ENCODE data around the gene ARID1B.

ARID1B gene

DNA sequence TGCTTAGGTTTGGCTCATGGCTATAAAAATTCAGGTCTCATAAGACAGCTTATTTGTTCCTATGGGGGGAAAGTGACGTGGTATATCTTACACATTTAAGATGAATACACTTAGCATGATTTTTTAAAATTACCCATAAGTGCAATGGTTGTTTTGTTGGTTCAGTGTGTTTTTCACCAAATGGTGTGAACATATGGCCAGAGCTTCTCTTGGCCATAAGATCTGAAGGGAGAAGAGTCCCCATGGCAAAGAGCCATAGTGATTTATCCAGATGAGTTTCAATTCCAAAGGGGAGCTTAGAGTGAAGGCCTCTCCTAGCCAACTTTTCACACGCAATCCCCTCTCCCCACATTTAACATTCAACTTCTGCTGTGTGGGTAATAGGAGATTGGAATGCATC, 438.5 kb downstream of the ARID1B start:
- no peak for DNase-seq
- Histone ChIP-seq H3K4me1 (peaks cover 0 to 38% (median 16%) of the 10 kb centered on the region in 4 donors), H3K27ac (no peak overlapping the region), H3K9me3 (no peaks in the 10 kb centered on the region), H3K36me3 (no peaks in the 10 kb centered on the region), H3K4me3 (no peak overlapping the region), H3K27me3 (no peaks in the 10 kb centered on the region)
- intact Hi-C loops (cut with DNase I; ENCODE audit: low total_unique reads), result no loop called here
- TF ChIP-seq, protein P1, sequence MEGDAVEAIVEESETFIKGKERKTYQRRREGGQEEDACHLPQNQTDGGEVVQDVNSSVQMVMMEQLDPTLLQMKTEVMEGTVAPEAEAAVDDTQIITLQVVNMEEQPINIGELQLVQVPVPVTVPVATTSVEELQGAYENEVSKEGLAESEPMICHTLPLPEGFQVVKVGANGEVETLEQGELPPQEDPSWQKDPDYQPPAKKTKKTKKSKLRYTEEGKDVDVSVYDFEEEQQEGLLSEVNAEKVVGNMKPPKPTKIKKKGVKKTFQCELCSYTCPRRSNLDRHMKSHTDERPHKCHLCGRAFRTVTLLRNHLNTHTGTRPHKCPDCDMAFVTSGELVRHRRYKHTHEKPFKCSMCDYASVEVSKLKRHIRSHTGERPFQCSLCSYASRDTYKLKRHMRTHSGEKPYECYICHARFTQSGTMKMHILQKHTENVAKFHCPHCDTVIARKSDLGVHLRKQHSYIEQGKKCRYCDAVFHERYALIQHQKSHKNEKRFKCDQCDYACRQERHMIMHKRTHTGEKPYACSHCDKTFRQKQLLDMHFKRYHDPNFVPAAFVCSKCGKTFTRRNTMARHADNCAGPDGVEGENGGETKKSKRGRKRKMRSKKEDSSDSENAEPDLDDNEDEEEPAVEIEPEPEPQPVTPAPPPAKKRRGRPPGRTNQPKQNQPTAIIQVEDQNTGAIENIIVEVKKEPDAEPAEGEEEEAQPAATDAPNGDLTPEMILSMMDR (IDR thresholded peaks at IDR 0.05), result no peak

DNA sequence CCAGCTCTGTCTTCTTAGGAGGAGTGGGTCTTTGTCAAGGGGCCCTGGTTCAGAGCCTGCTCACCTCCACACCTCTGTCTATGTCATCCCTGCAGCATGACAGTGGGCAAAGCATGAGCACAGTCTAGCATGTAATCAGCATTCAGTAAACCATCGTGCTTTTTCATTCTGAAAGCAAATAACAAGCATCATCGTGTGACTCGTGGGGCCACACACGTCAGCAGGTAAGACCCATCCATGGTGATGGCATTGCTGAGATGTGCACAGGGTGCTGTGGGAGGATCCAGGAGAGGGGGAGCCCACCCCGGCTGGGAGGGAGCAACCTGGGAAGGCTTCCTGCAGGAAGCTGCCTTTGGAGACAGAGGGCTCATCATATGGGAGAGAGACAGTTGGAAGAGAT, 439.4 kb downstream of the ARID1B start:
- Histone ChIP-seq H3K36me3 (no peaks in the 10 kb centered on the region), H3K27me3 (no peaks in the 10 kb centered on the region), H3K4me3 (no peak overlapping the region), H3K9me3 (no peaks in the 10 kb centered on the region), H3K4me1 (peaks cover 0 to 46% (median 21%) of the 10 kb centered on the region in 4 donors), H3K27ac (no peak overlapping the region)
- DNase-seq, result no peak
- TF ChIP-seq, protein P1 (IDR thresholded peaks at IDR 0.05), result no peak
- intact Hi-C loops (cut with DNase I; ENCODE audit: low total_unique reads), result no loop called here

DNA sequence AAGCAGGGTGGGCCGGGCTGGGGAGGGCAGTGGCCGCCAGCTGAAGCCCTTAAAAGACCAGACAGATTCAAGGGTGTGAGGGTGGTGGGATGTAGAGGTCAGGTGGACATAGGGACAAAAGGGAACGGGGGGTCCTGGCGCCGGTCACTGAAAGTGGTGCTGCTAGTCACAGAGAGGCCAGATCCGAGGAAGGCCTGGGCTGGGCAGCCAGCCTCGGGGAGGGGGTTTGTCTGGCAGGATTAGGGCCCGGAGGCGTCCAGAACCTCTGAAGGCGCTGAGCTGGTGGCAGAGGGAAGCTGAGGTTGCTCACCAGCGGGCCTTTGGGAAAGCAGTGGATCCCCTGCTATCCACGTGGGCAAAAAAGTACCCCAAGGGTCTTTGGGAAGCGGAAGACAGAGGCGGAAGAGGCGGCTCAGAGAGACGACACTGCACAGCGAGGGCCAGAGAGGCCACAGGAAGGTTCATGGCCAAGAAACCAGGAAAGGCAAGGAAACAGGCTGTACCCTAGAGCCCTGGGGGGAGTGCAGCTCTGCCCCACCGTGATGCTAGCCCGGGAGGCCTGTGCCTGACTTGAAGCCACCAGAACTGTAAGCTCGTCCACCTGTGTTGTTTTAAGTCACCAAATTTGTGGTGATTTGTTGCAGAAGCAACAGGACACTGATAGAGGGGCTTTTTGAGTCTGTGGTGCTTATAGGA, 440.2 kb downstream of the ARID1B start:
- no peaks in the 10 kb centered on the region for H3K9me3 ChIP-seq
- TF ChIP-seq, protein P1 (IDR thresholded peaks at IDR 0.05), result no peak
- H3K27me3 ChIP-seq, result no peaks in the 10 kb centered on the region
- no peak for DNase-seq
- no peaks in the 10 kb centered on the region for H3K36me3 ChIP-seq
- intact Hi-C loops (cut with DNase I; ENCODE audit: low total_unique reads), result no loop called here
- H3K27ac ChIP-seq, result no peak overlapping the region
- H3K4me3 ChIP-seq, result no peak overlapping the region
- H3K4me1 ChIP-seq, result peaks cover 0 to 54% (median 29%) of the 10 kb centered on the region in 4 donors

DNA sequence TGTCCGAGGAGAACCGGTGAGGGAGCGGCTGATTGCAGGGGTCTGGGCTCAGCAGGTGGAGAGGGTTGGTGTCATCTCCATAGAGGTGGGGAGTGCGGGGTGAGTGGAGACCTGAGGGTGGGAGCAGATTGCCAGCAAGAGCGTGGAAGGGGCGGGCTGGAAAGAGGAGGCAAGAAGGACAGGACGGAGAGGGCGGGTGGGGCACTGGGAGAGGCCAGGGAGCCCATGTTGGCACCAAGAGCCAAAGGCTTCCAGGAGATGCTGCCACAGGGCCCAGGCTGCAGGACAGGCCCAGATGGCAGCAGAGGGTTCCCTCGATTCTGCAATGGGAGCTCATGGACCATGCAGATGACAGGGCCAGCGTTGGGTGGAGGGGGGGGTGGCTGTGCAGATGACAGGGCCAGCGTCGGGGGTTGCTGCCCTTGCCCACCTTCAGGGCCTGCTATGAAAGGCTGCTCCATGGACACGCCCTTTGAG, 440.8 kb downstream of the ARID1B start:
- Histone ChIP-seq H3K36me3 (no peaks in the 10 kb centered on the region), H3K9me3 (no peaks in the 10 kb centered on the region), H3K27me3 (no peaks in the 10 kb centered on the region), H3K4me1 (peaks cover 0 to 55% (median 32%) of the 10 kb centered on the region in 4 donors), H3K27ac (no peak overlapping the region), H3K4me3 (no peak overlapping the region)
- DNase-seq, result no peak
- intact Hi-C loops (cut with DNase I; ENCODE audit: low total_unique reads), result no loop called here
- TF ChIP-seq, protein P1 (IDR thresholded peaks at IDR 0.05), result no peak

GRCh38 chr6:157218371-157219198, 441.4 kb downstream of the ARID1B start:
- Histone ChIP-seq H3K27me3 (no peaks in the 10 kb centered on the region), H3K4me1 (peaks cover 0 to 55% (median 28%) of the 10 kb centered on the region in 4 donors), H3K27ac (peak overlapping the region; percentile 47 to 74), H3K4me3 (no peak overlapping the region), H3K36me3 (no peaks in the 10 kb centered on the region), H3K9me3 (no peaks in the 10 kb centered on the region)
- DNase-seq, result peak in 1 of 2 donors; percentile 65
- intact Hi-C loops (cut with DNase I; ENCODE audit: low total_unique reads), result no loop called here
- TF ChIP-seq, protein P1 (IDR thresholded peaks at IDR 0.05), result no peak
